Measurements from ENCODE around the gene ANKRD6.

ANKRD6 gene

GRCh38 chr6:89589297-89590025 is 156.5 kb downstream of the ANKRD6 start:
- in situ Hi-C loops (cut with HindIII; ENCODE audit: low pct_ligation_motif_present, low sequenced_read_pairs), result no loop called here
- Histone ChIP-seq H3K27me3 (replicated peaks) (no peaks in the 10 kb centered on the region), H3K27ac (no peak overlapping the region), H3K36me3 (replicated peaks) (no peaks in the 10 kb centered on the region), H3K4me3 (ENCODE audit: low read depth, low read length) (no peak overlapping the region)
- no peak for DNase-seq
- TF ChIP-seq CTCF (IDR thresholded peaks at IDR 0.05; ENCODE audit: low read depth, low read length, missing control alignments), result no peak

- Histone ChIP-seq H3K36me3 (replicated peaks) (no peaks in the 10 kb centered on the region), H3K4me3 (ENCODE audit: low read depth, low read length) (no peak overlapping the region), H3K27ac (no peak overlapping the region), H3K27me3 (replicated peaks) (no peaks in the 10 kb centered on the region)
- in situ Hi-C loops (cut with HindIII; ENCODE audit: low pct_ligation_motif_present, low sequenced_read_pairs), result no loop called here
- no peak for DNase-seq
- no peak for TF ChIP-seq CTCF (IDR thresholded peaks at IDR 0.05; ENCODE audit: low read depth, low read length, missing control alignments)
These were observed 157.2 kb downstream of the ANKRD6 start for GRCh38 chr6:89590133-89590532.

GRCh38 chr6:89591745-89592144 is 158.8 kb downstream of the ANKRD6 start:
- in situ Hi-C loops (cut with HindIII; ENCODE audit: low pct_ligation_motif_present, low sequenced_read_pairs), result no loop called here
- Histone ChIP-seq H3K4me3 (ENCODE audit: low read depth, low read length) (no peak overlapping the region), H3K27me3 (replicated peaks) (no peaks in the 10 kb centered on the region), H3K27ac (no peak overlapping the region), H3K36me3 (replicated peaks) (no peaks in the 10 kb centered on the region)
- no peak for TF ChIP-seq CTCF (IDR thresholded peaks at IDR 0.05; ENCODE audit: low read depth, low read length, missing control alignments)
- no peak for DNase-seq

- Histone ChIP-seq H3K4me3 (ENCODE audit: low read depth, low read length) (no peak overlapping the region), H3K27me3 (replicated peaks) (no peaks in the 10 kb centered on the region), H3K27ac (no peak overlapping the region), H3K36me3 (replicated peaks) (no peaks in the 10 kb centered on the region)
- in situ Hi-C loops (cut with HindIII; ENCODE audit: low pct_ligation_motif_present, low sequenced_read_pairs), result no loop called here
- no peak for DNase-seq
- TF ChIP-seq CTCF (IDR thresholded peaks at IDR 0.05; ENCODE audit: low read depth, low read length, missing control alignments), result no peak
These were observed 163.1 kb downstream of the ANKRD6 start for GRCh38 chr6:89596056-89596455.

GRCh38 chr6:89596484-89596883 is 163.5 kb downstream of the ANKRD6 start:
- Histone ChIP-seq H3K4me3 (ENCODE audit: low read depth, low read length) (no peak overlapping the region), H3K27ac (no peak overlapping the region), H3K36me3 (replicated peaks) (no peaks in the 10 kb centered on the region), H3K27me3 (replicated peaks) (no peaks in the 10 kb centered on the region)
- in situ Hi-C loops (cut with HindIII; ENCODE audit: low pct_ligation_motif_present, low sequenced_read_pairs), result no loop called here
- no peak for DNase-seq
- TF ChIP-seq CTCF (IDR thresholded peaks at IDR 0.05; ENCODE audit: low read depth, low read length, missing control alignments), result no peak

GRCh38 chr6:89597372-89597771 is 164.4 kb downstream of the ANKRD6 start:
- DNase-seq, result no peak
- no peak overlapping the region for H3K27ac ChIP-seq
- TF ChIP-seq CTCF (IDR thresholded peaks at IDR 0.05; ENCODE audit: low read depth, low read length, missing control alignments), result no peak
- H3K27me3 ChIP-seq (replicated peaks), result no peaks in the 10 kb centered on the region
- H3K4me3 ChIP-seq (ENCODE audit: low read depth, low read length), result no peak overlapping the region
- no peaks in the 10 kb centered on the region for H3K36me3 ChIP-seq (replicated peaks)
- in situ Hi-C loops (cut with HindIII; ENCODE audit: low pct_ligation_motif_present, low sequenced_read_pairs), result no loop called here

All from brain microvascular endothelial cell (primary cell).